HG03457 (cell line): Measurements from ENCODE around the gene PRAF2.

ENCODE experiments used
- ATAC-seq: cut with Tn5 transposase; IDR thresholded peaks from one replicate; pipeline ENCODE4 v1.9.1; 2021; ENCODE audit warnings: moderate number of reproducible peaks; ENCODE audit not compliant: unreplicated experiment

PRAF2 gene

GRCh38 chrX:49075347-49075746 is 1.5 kb upstream of the PRAF2 start:
- ATAC-seq: no peak

- ATAC-seq: no peak
Measured at GRCh38 chrX:49072712-49073095, 1.1 kb downstream of the PRAF2 start.

- ATAC-seq: no peak
Measured at GRCh38 chrX:49071877-49072711, 1.7 kb downstream of the PRAF2 start.

- ATAC-seq: no peak
Measured at GRCh38 chrX:49070988-49071387, 2.8 kb downstream of the PRAF2 start.

- ATAC-seq: no peak
Measured at GRCh38 chrX:49069038-49069437, 4.8 kb downstream of the PRAF2 start.

GRCh38 chrX:49067285-49068120 is 6.3 kb downstream of the PRAF2 start:
- no peak for ATAC-seq

GRCh38 chrX:49066690-49067089 is 7.1 kb downstream of the PRAF2 start:
- ATAC-seq: no peak

- ATAC-seq: no peak
Measured at GRCh38 chrX:49066278-49066677, 7.5 kb downstream of the PRAF2 start.

- ATAC-seq: no peak
Measured at GRCh38 chrX:49064735-49065134, 9.1 kb downstream of the PRAF2 start.

GRCh38 chrX:49064303-49064702 is 9.5 kb downstream of the PRAF2 start:
- ATAC-seq: no peak

- ATAC-seq: no peak
Measured at GRCh38 chrX:49063715-49064114, 10.1 kb downstream of the PRAF2 start.

GRCh38 chrX:49061916-49062315 is 11.9 kb downstream of the PRAF2 start:
- ATAC-seq: no peak

GRCh38 chrX:49061490-49061889 is 12.3 kb downstream of the PRAF2 start:
- ATAC-seq: no peak

- no peak for ATAC-seq
Measured at GRCh38 chrX:49060914-49061313, 12.9 kb downstream of the PRAF2 start.

- ATAC-seq: no peak
Measured at GRCh38 chrX:49059681-49060085, 14.1 kb downstream of the PRAF2 start.

- no peak for ATAC-seq
Measured at GRCh38 chrX:49059201-49059600, 14.6 kb downstream of the PRAF2 start.

GRCh38 chrX:49058794-49059193 is 15.0 kb downstream of the PRAF2 start, which contains the start of gene CCDC120:
TSS of gene CCDC120 (plus strand) at chrX:49058999. CDS start at chrX:49062042, 3,043 bp downstream.
- no peak for ATAC-seq

GRCh38 chrX:49054073-49054762 is 19.6 kb downstream of the PRAF2 start:
- no peak for ATAC-seq

- no peak for ATAC-seq
Measured at GRCh38 chrX:49053223-49054072, 20.4 kb downstream of the PRAF2 start.

- ATAC-seq: no peak
Measured at GRCh38 chrX:49043987-49044281, 29.9 kb downstream of the PRAF2 start.
